HG03571 (cell line): Measurements from ENCODE around the gene CLN5.
A peak's percentile ranks its signal among the peaks of the same experiment; 100 is the strongest.
"Not testable (repeated sequence)": the region's sequence is repeated elsewhere in the genome, so short reads cannot be mapped to it uniquely, and the experiment has no call there.

Experiments
- ATAC-seq: cut with Tn5 transposase; IDR thresholded peaks from one replicate; pipeline ENCODE4 v1.9.1; 2021; ENCODE audit not compliant: unreplicated experiment

CLN5 gene

DNA sequence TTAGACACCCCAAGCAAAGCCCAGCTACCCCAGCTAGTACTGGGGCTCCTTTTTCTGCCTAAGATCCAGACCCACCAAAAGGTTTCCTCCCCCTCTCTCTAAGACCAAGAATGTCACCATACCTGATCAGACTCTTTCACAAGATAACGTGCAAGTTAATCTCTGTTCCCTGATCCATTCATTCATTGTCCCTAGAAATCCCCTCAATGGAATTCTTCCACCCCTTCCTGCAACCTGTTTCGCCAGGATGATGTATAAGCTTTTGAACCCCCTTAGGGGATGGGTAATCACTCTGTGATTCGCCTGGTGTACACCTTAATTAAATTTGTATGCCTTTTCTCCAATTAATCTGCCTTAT lies 17.3 kb upstream of the CLN5 start:
- ATAC-seq = no peak

DNA sequence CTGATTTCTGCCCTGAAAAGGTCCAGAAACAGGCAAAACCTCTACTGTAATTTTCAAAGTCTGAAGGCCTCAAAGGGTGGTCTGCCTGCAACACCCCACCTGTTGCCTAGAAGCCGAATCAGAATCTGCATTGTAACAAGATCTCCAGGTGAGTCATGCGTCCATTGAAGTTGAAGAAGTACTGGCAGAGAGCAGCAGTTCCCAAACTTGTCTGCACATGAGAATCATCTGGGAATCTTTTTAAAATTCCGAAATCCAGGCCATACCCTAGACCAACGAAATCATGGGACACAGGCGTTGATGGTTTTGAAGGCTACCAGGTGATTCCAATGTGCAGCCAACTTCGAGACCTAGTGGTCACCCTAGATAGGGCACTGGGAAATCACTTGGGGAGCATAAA lies 16.0 kb upstream of the CLN5 start:
- ATAC-seq = no peak

DNA sequence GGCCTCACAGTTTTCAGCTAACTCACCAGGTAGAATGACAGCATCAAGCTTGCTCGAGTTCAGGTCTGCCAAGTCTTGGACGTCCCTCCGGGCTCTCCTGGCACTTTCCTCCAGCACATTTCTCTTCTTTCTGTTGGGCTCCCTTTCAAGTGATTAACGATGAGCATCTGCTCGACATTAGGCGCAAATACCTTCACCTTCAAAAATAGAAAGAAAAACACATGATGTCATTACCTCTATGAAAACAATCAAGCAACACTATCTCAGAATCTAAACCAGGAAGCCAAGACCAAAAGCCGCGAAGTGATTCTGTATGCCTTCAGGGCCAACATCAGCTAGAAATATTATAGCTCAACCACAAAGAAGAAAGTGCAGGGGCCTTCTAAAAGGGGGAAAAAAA lies 15.4 kb upstream of the CLN5 start:
- no peak for ATAC-seq

DNA sequence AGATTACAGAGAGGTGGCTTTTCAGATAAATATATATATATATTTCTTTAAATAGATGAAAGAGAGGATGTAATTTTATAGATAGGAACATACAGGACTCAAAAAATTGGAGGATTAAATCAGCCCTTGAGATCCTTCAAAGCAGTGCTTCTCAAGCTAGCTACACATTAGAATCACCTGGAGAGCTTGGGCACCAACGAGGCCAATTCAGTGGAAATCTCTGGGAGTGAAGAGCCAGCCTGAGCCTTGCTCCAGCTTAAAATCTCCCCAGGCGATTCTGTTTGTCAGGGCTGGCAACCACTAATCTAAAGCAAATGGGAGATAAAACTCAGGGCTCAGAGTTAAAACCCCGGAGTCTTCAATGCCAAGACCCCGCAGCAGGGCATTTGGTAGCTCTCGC lies 15.0 kb upstream of the CLN5 start:
- no peak for ATAC-seq

DNA sequence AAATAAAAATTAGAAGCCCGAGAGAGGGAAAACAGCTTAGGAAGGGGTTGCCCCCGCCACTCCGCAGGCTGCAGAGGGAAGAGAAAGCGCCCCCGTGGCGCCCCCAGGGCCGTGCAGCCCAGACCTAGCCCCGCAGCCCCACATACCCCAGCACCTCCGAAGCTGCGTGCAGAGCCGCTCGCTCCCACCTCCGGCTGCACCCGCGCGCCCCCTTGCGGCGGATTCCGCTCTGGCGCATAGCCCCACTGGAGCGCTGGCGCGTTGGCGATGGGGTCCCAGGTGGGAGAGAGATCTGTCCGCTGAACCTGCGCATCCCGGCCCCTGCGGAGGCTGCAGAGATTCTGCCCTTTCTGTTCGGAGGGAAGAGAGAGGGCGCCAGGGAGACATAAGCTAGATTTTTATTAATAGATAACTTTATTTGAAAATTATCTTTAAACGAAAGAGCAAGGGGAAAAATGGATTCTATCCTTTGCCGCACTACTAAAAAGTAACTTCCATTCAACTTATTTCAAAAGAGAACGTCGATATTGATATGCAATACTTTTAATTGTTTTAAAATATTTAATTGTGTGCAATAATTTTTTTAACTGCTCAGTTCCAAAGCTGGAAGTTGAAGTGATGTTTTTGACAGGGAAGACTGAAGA lies 11.7 kb upstream of the CLN5 start:
- ATAC-seq = peak; percentile 100

DNA sequence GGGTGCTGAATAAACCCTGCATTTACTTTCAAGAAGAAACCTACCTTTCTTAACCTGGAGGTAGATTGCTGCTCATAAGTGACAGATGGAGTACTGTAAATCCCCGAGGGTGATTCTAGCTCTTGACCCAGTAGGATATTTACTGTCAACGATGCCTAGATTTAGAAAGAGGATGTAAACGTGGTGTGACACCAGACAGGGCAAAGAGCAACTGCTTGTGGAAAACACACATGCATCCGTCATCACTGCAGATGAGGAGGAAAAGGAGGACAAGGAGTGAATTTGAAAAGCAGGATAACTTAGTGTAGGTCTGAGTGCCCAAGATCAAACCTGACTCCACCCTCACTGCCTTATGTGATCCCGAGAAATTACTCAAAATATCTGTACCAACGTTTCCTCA lies 9.8 kb upstream of the CLN5 start:
- no peak for ATAC-seq

DNA sequence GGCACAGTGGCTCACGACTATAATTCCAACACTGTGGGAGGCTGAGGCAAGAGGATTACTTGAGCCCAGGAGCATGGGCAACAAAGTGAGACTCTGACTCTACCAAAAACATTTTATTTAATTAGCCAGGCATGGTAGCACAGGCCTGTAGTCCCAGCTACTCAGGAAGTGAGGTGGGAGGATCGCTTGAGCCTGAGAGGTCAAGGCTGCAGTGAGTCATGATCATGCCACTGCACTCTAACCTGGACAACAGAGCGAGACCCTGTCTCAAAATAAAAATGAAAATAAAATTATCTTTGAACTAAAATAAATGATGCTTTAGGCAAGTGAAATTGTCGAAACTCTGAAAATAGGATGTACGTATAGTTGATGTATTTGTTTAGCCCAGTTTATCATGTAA lies 8.2 kb upstream of the CLN5 start:
- ATAC-seq = no peak

DNA sequence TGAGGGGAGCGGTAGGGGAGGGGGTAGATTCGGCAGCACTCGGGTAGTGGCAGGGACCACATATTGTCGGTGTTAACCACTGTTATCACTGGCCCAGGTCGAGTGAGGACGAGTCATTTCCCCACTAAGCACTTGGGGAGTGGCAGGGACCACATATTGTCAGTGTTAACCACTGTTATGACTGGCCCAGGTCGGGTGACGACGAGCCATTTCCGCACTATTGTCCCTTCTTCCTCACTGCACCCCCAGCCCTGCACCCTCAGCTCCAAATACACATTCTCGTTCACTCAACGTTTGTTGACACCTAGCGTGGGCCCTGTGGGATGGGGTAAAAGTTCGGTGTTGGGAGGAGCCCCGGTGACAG lies 467 bp upstream of the CLN5 start:
- ATAC-seq = peak; percentile 44

DNA sequence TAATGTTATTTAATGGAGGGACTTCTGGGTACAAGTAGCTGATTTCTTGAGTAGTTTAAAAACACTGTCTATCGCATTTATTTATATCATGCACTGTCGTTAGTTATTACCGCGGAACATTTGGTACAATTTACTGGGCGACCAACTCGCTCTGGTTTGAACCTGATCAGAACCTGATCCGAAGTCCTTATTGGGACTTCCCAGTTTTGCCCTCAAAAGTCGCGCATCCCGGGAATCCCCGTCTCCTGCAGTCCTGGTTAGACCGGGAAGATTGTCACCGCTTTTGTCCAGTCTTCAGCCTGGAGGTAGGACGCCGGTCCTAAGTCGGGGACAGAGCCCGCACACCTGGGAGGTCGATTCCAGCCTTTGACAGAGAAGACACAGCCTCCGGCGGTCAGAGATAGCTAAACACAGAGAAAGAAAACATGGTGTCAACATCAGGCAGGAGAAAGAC lies 694 bp downstream of the CLN5 start:
- peak; percentile 2 for ATAC-seq

DNA sequence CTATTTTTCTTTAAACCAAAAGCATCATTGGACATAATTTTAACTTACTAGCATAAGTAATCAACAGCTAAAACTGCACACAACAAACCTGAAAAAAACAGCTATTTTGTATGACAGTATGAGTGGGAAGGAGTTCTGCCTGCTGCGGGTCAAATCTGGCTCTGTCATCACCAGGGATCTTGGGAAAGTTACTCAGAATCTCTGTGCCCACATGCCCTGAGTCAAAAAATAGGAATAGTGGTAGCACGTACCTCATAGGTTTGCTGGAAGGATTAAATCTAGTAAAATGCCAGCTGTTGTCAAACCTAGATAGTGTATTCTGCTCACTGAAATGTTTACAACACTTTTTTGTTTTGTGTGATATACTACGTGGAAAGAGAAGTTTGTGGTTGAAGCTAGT lies 1.1 kb downstream of the CLN5 start:
- no peak for ATAC-seq

DNA sequence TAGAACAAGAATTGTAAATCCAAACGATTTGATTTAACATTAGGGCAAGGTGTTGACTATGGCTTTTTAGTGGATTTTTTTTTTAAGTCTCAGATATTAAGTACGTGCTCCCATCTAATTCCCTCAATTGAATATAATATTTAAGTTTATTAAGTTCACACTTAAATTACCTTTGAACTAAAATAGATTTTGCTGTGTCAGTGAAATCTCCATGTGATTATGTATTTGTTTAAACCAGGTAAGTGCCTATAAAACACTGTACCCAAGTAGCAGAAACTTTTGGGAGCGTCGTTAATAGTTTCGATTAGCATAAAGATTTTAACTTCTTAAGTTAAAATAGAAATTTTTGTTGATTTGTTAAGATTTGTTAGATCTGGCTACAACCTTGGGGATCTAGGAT lies 1.6 kb downstream of the CLN5 start:
- no peak for ATAC-seq

DNA sequence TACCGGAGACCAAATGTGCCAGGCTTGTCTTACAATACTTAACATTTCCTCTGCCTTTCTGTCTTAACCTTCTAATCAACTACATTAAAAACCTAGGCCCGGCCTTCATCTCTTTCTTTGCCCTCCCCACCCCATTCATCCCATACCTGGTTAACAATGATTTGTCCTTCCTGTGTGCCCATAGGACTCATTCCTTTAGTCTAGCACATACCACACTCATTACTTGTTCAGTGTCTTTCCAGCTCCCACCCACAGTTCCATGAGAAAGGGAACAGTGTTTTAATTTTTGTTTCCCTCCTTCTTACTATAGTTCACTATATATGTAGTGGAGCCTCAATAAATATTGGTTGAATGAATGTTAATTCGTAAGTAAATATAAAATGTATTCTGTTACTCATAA lies 2.4 kb downstream of the CLN5 start:
- ATAC-seq = no peak

DNA sequence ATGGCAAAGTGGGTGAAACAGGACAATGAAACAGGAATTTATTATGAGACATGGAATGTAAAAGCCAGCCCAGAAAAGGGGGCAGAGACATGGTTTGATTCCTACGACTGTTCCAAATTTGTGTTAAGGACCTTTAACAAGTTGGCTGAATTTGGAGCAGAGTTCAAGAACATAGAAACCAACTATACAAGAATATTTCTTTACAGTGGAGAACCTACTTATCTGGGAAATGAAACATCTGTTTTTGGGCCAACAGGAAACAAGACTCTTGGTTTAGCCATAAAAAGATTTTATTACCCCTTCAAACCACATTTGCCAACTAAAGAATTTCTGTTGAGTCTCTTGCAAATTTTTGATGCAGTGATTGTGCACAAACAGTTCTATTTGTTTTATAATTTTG lies 8.6 kb downstream of the CLN5 start:
- ATAC-seq = no peak

DNA sequence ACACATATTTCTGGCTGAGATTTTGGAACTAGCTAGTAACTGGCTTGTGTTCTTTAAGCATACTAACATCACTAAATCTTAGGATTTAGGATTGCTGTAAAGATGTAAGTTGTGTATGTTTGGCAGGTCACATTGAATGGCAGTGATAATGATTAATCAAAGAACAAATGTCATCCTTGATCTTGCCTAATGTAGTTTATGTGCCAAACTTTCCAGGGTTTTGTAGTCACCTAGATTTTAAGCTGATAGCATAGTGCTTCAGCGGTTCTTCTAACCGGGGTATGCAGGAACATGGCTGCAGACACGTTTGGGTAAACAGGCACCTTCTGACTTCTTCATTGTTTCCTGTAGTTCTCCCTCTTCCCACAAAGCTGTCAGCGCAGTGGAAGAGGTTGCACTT lies 9.7 kb downstream of the CLN5 start:
- ATAC-seq = no peak

DNA sequence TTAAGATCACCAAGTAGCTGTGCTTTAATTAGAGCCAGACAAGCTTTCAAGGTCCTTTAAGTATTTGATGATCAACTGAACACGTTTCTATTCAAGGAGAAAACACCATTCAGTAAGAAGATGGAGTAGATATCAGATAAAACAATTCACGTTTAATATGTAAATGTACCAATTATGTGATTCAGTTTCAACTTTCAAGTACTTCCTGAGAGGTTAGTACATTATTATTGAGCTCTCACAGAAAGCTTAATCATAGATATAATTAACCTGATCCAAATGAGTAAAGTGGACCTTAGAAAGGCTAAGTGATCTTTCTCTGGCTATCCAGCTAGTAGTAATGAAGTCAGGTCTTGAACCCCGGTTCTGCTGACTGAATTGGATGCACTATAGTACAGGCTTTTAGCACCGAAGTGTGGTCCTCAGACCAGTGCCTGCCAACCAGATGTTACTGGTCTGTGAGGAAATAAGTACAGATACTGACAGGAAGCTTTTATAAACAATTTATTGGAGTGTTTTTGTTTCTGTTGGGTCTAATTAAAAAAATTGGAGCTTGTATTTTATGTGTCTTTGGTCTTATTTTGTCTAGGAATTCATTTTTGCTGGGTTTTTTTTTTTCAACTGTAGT lies 10.2 kb downstream of the CLN5 start:
- ATAC-seq = no peak

DNA sequence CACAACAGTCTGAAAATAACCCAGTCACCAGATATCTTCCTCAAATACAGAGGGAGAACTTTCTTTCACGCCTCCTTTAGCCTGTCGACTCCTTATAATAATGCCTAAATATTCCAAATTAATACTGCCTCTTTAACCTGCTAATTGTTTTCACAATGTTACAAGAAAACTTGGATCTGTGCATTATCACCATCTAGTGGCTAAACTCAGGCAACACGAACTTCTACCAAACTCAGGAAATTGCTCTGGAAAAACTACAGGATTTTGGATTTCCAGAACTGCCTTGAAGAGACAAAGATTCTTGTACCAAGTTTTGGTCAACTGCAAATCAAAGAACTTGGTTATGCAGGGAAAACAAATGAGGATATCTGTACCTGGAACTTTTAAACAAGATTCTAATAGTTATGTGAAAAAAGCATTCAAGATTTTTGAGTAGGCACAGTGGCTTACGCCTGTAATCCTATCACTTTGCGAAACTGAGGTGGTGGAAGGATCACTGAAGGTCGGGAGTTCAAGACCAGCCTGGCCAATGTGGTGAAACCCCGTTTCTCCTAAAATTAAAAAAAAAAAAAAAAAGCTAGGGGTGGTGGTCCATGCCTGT lies 10.8 kb downstream of the CLN5 start:
- no peak for ATAC-seq

DNA sequence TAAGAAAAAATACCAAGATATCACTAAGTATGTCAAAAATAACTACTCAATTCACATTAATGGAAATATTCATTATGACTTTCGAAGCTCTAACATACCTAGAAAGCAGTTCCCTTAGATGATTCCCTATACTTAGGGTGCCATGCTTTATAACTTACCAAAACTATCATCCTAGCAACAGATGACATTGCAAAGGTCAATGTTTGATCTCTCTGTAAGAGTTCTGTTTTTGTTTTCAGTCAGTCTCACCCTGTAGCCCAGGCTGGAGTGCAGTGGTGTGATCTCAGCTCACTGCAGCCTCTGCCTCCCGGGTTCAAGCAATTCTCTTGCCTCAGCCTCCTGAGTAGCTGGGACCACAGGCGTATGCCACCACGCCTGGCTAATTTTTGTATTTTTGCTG lies 16.5 kb downstream of the CLN5 start:
- ATAC-seq = not testable (repeated sequence)

DNA sequence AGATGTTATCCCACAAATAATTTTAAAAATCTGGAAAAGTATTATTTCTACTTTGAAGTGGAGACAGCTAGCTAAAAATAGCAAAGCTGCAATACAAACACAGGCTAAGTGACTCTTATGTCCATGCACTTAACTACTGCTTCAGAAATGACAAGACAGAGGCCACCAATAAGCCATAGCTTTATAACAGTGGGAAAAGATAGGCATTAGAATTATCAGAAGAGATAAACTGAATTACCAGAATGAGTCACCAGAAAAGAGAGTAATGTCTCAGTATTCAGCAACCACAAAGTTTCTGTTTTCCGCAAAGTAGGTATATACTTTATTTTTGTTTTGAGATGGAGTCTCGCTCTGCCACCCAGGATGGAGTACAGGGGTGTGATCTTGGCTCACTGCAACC lies 17.1 kb downstream of the CLN5 start:
- no peak for ATAC-seq

DNA sequence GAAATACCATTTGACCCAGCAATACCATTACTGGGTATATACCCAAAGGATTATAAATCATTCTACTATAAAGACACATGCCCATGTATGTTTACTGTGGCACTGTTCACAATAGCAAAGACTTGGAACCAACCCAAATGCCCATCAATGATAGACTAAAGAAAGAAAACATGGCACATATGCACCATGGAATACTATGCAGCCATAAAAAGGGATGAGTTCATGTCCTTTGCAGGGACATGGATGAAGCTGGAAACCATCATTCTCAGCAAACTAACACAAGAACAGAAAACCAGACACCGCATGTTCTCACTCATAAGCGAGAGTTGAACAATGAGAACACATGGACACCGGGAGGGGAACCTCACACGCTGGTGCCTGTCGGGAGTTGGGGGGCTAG lies 17.8 kb downstream of the CLN5 start:
- not testable (repeated sequence) for ATAC-seq

DNA sequence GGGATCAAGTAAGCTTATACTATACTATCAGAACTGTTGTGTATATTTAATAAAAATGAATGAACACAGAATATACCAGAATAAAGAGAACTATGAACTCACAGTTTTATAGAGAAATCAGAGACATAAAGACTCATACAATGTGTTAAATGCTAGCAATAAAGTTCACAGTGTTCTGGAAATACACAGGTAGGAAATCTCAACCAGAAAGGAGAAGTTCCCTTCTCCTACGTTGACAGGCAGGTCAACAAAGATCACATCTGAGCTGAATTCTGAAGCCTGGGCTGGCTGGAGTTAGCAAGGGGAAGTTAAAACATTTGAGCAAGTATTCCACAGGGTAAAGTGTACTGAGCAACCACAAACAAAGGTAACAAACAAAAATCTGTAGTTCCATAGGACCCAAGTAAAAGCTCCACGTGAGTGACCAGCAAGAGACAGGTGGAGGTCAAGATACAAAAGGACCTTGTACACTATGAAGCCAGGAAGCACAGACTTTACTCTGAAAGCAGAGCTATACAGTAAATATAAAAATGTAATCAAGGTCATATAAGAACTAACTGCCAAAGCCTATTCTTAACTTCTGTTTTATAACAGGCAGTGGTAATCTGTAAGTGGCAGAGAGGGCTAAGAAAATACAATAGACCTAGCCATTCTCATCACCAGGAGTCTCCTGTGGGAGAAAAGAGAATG lies 22.1 kb downstream of the CLN5 start:
- no peak for ATAC-seq

DNA sequence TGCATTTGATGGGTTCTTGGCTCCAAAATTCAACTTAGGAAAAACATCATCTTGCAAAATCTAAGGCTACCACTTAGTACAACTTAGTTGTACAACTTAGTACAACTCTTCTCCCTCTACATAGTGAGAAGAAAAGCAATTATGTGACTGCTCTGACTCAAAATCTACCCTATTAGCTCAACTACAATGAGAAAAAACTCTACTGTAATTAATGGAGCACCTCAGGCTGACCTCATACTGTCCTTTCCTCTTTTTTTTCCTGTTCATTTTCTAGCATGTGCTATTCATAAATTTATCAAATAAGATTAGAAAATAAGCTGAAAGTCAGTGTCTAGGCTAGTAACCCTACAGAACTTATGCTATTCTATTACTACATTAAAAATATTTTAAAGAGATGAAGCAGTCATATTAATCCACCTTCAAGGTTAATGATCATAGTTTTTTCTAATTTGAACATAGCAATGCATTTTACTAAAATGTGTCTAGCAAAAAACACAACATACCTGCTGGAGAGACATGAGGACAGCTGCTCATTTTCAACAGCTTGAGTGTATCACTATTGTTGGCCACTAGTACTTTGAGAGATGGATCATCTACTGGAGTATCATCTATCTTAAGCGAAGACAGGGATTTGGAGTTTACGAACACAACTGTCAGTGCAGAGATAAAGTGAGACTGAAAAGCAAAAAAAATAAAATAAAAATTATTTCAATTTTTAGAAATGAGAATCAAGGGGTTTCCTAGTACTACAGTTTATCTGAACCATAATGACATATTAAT lies 23.2 kb downstream of the CLN5 start:
- ATAC-seq = no peak
